Fibroblast of mammary gland (primary cell): ENCODE data around the gene PCNT.

ENCODE experiments used
- DNase-seq: peaks from one replicate; pipeline ENCODE4 v3.0.0-alpha.2; 2010; ENCODE audit warnings: low read depth
- H3K4me3 ChIP-seq: 2 replicates; pipeline ENCODE4 v1.5.1; 2011; ENCODE audit warnings: low read depth, mild to moderate bottlenecking, low read length, moderate library complexity; ENCODE audit not compliant: control insufficient read depth
- TF ChIP-seq, protein P1 (sequence below): conservative IDR thresholded peaks from 2 replicates; pipeline ENCODE4 v1.5.1; 2011; ENCODE audit warnings: low read depth, low read length, inconsistent platforms; ENCODE audit not compliant: control insufficient read depth, insufficient read depth

Gene PCNT

GRCh38 chr21:46324390-46325072 lies 575 bp downstream of the PCNT start:
- TF ChIP-seq, protein P1, sequence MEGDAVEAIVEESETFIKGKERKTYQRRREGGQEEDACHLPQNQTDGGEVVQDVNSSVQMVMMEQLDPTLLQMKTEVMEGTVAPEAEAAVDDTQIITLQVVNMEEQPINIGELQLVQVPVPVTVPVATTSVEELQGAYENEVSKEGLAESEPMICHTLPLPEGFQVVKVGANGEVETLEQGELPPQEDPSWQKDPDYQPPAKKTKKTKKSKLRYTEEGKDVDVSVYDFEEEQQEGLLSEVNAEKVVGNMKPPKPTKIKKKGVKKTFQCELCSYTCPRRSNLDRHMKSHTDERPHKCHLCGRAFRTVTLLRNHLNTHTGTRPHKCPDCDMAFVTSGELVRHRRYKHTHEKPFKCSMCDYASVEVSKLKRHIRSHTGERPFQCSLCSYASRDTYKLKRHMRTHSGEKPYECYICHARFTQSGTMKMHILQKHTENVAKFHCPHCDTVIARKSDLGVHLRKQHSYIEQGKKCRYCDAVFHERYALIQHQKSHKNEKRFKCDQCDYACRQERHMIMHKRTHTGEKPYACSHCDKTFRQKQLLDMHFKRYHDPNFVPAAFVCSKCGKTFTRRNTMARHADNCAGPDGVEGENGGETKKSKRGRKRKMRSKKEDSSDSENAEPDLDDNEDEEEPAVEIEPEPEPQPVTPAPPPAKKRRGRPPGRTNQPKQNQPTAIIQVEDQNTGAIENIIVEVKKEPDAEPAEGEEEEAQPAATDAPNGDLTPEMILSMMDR: no peak
- H3K4me3 ChIP-seq: peak overlapping the region; percentile 85
- peak; percentile 69 for DNase-seq

GRCh38 chr21:46325073-46325912 lies 1.3 kb downstream of the PCNT start:
- TF ChIP-seq, protein P1: peak; percentile 31
- DNase-seq: peak; percentile 40
- peak overlapping the region; percentile 65 for H3K4me3 ChIP-seq

GRCh38 chr21:46326110-46326703 lies 2.3 kb downstream of the PCNT start:
- H3K4me3 ChIP-seq: no peak overlapping the region
- TF ChIP-seq, protein P1: no peak

DNA sequence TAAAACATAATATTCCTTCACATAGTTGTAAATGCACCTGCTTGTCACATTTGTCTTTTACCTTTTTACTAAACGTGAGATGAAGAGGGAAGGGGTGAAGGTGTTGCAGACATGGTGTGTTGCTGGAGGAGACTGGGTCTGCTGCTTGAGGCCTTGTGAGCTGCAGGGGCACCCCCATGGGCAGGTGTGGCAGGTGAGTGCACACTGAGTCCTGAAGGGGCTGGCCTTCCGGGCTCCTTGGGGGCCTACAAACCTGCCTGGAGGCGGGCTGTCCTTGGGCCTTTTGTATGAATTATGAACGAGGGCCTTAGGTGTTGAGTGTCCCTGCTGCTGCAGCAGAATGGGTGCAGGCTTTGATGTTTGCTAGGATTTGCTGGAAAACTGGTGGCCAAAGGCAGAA lies 3.8 kb downstream of the PCNT start:
- DNase-seq: no peak
- H3K4me3 ChIP-seq: no peak overlapping the region
- TF ChIP-seq, protein P1: no peak

More at GRCh38 chr21:46326110-46326703, 2.3 kb downstream of the PCNT start:
- no peak for DNase-seq

DNA sequence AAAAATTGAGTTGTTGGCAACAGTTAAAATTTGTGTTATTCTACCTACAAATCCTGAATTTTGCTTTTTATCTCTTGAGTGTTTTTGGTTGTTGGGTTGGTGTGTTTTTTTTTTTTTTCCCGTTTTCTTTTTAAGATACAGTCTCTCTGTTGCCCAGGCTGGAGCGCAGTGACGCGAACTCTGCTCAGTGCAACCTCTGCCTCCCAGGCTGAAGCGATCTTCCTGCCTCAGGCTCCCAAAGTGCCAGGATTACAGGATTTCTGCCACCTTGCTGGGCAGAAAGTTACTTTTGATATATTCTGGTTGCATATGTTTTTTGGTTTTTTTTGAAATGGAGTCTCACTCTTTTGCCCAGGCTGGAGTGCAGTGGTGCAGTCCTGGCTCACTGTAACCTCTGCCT lies 4.2 kb downstream of the PCNT start:
- DNase-seq: no peak
- TF ChIP-seq, protein P1: no peak
- H3K4me3 ChIP-seq: no peak overlapping the region

GRCh38 chr21:46329796-46330195 lies 5.8 kb downstream of the PCNT start:
- TF ChIP-seq, protein P1: no peak
- no peak overlapping the region for H3K4me3 ChIP-seq
- DNase-seq: no peak
